ENCODE measurements around the gene CTRB1. TPM values are rescaled to one million over a fixed set of nuclear protein-coding genes. Genes with fewer than 3 reads are reported as not detected.
A peak's percentile ranks its signal among the peaks of the same experiment; 100 is the strongest.
"Not testable (repeated sequence)": the region's sequence is repeated elsewhere in the genome, so short reads cannot be mapped to it uniquely, and the experiment has no call there.

The CTRB1 gene
- total and polyA plus RNA-seq, 10 donors = 0.59 to 25.2 (median 2.5) TPM; not detected in 2

DNA sequence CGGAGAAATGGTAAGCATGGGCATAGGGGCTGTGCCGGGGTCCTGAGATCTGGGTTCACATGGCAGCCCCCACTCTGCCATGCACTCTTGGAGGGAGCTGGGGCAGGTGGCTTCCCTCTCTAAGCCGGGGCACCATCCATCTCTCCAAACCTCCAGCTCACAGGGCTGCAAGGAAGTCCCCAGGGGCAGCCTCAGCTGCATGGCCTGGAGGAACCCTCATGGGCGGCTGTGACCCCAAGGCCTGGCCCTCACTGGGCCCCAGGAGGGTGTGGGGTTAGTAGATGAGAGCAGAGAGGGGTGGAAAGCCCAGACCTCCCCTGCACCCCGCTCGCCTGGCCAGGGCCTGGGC, 14.4 kb upstream of the CTRB1 start:
- no peak for DNase-seq
- no peak overlapping the region for H3K4me3 ChIP-seq
- no peaks in the 10 kb centered on the region for H3K36me3 ChIP-seq
- 91 to 100% (median 93%) methylated on average over 1 to 6 of the region's 6 CpGs for WGBS, 5 donors
- intact Hi-C loops (cut with DNase I; ENCODE audit: low total_unique reads) = no loop called here
- peaks cover under 1 to 28% (median 3%) of the 10 kb centered on the region in 6 donors for H3K4me1 ChIP-seq
- no peak overlapping the region for H3K27ac ChIP-seq
- no peak for TF ChIP-seq POLR2A (IDR thresholded peaks at IDR 0.05)
- TF ChIP-seq, protein P1, sequence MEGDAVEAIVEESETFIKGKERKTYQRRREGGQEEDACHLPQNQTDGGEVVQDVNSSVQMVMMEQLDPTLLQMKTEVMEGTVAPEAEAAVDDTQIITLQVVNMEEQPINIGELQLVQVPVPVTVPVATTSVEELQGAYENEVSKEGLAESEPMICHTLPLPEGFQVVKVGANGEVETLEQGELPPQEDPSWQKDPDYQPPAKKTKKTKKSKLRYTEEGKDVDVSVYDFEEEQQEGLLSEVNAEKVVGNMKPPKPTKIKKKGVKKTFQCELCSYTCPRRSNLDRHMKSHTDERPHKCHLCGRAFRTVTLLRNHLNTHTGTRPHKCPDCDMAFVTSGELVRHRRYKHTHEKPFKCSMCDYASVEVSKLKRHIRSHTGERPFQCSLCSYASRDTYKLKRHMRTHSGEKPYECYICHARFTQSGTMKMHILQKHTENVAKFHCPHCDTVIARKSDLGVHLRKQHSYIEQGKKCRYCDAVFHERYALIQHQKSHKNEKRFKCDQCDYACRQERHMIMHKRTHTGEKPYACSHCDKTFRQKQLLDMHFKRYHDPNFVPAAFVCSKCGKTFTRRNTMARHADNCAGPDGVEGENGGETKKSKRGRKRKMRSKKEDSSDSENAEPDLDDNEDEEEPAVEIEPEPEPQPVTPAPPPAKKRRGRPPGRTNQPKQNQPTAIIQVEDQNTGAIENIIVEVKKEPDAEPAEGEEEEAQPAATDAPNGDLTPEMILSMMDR (IDR thresholded peaks at IDR 0.05 in 8 of 11, conservative IDR thresholded peaks at IDR 0.05 in 3 of 11) = no peak
- no peak for TF ChIP-seq POLR2AphosphoS5 (IDR thresholded peaks at IDR 0.05)
- H3K27me3 ChIP-seq (replicated peaks in 1 of 7) = peaks cover 0 to 32% (median 0%) of the 10 kb centered on the region in 7 donors
- no peaks in the 10 kb centered on the region for H3K9me3 ChIP-seq

DNA sequence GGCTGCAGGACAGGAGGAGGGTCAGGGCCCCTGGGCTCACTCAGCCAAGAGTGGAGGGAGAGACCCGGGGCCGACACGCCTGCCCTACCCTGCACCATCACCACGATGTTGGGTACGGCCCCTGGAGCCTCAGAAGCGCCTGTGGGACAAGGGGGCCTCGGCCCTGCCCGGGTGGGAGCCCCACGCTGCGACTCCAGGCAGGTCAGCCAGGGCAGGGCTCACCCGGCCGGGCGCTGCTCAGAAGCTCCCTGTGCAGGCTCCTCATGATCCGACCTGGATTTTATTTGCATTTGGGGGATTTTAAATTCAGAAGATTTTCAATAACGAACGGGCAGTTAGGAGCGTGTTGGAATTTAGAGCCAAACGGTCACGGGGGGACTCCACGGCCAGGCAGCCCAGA, 13.9 kb upstream of the CTRB1 start:
- H3K9me3 ChIP-seq; intact Hi-C loops (cut with DNase I; ENCODE audit: low total_unique reads); H3K27ac ChIP-seq; H3K36me3 ChIP-seq; DNase-seq; H3K4me3 ChIP-seq: not testable (repeated sequence)
- H3K27me3 ChIP-seq (replicated peaks in 1 of 7) = peaks cover 0 to 33% (median 0%) of the 10 kb centered on the region in 7 donors
- no CpG with 5 or more reads among the region's 20 CpGs for WGBS, 5 donors
- H3K4me1 ChIP-seq = peaks cover 0 to 25% (median 0%) of the 10 kb centered on the region in 6 donors

DNA sequence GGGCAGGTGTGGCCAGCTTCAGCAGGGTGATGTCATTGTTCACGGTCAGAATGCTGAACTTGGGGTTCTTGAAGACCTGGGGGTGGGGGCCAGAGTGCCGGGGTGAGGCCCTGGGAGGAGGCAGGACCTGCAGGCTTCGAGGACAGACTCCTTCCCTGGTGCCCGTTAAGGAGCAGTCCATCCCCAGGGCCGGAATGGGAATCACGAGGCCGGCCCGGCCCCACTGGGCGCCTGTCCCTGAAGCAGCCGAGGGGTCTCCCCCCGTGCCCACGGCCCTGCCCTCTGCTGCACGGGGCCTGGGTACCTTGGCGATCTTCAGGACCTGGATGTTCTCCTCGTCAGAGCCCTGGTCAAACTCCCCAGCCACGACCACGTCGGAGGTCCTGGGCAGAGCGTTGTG, 13.3 kb upstream of the CTRB1 start:
- H3K27me3 ChIP-seq (replicated peaks in 1 of 7) = peaks cover 0 to 28% (median 0%) of the 10 kb centered on the region in 7 donors
- intact Hi-C loops (cut with DNase I; ENCODE audit: low total_unique reads); H3K27ac ChIP-seq; H3K4me3 ChIP-seq; DNase-seq; H3K9me3 ChIP-seq; H3K36me3 ChIP-seq: not testable (repeated sequence)
- 91 to 93% (median 92%) methylated on average over 6 to 10 of the region's 19 CpGs; no CpG with 5 or more reads in 2 of the 5 donors for WGBS, 5 donors
- peaks cover 0 to 25% (median 0%) of the 10 kb centered on the region in 6 donors for H3K4me1 ChIP-seq

DNA sequence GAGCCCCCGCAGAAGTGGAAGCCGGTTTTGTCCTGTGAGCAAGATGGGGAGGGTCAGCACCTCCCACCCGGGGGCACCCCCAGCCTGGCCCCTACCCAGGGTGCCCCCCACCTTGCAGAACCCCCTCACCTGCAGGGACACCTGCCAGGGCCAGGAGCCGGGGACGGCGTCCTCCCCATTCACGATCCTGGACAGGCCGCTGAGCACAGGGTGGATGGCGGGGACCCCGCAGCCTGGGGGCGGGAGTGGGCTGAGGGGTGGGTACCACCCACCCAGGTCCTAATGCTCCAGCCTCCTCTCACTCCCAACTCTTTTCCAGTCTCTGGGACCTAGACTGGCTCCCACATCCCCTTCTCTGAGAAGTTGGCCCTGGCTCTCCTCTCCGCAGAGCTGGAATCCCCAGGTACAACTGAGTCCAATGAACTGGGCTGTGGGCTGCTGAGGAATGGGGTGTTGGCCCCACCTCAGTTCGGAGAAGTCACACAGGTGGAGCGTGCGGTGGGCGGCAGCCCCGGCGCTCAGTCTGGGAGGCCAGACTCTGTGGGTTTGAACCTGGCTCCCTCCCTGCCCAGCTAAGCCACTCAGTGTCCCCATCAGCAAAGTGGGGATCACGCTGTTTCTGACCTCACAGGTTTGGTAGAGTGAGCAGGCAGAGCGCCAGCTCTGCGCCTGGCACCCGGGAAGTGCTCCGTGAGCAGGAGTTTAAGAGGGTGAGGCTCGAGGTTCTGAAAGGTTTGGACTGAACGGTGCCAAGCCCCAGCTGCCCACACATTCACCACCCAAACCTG, 12.6 kb upstream of the CTRB1 start:
- WGBS, 5 donors = 73 to 85% (median 80%) methylated on average over 16 to 19 of the region's 25 CpGs
- peak in 1 of 3 donors; percentile 14 for TF ChIP-seq POLR2AphosphoS5 (IDR thresholded peaks at IDR 0.05)
- not testable (repeated sequence) for H3K4me3 ChIP-seq, H3K36me3 ChIP-seq, H3K9me3 ChIP-seq
- Histone ChIP-seq H3K27ac (peak overlapping the region in 1 of 8 donors; percentile 15), H3K27me3 (replicated peaks in 1 of 7) (peaks cover 0 to 21% (median 0%) of the 10 kb centered on the region in 7 donors), H3K4me1 (peaks cover 0 to 18% (median 0%) of the 10 kb centered on the region in 6 donors)
- peak; percentile 57 for DNase-seq
- intact Hi-C loops (cut with DNase I; ENCODE audit: low total_unique reads) = loop anchor here (2.0 kb wide), 1 partner anchor 19 kb away; no protein-coding TSS in a partner anchor

DNA sequence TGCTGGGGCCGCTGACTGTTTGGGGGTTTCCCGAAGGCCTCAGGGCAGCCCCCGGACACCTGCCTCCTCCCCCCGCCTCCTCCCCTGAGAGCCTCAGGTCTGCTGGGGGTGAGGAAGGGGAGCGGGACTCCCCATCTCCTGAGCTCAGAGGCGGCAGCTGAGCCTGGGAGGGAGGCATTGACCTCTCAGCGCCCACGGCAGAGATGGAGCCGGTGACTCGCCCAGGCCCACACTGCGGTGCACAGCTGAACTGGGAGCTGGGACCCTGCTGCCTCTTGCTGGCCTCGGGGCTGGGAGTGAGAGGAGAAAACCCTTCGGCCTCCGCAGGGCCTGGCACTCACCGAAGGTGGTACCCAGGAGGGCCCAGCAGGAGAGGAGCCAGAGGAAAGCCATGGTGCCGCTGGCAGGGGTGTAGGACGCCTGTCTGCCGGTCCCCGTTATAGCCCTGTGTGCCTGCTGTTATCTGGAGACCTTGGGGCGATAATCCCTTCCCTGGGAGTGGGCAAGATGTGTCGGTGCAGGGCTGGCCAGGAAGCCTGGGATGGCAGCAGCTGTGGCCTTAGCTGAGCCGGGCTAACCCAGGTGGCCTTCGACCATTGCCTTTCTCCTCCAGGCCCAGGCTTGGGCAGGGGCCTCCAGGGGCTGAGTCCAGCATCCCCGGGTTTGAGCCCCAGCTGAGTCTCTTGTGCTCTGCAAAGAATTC, 11.9 kb upstream of the CTRB1 start, which contains the start of gene CTRB2:
Gene CTRB2 (minus strand): TSS at position 413 of the 703 bp plus-strand sequence. CDS start 20 bp downstream, at position 393.
- peak within 1 kb of the TSS in 3 of 8 donors; percentile 15 to 28 (median 26) for H3K27ac ChIP-seq
- no peak for DNase-seq
- no peaks in the 10 kb centered on the region for H3K36me3 ChIP-seq
- intact Hi-C loops (cut with DNase I; ENCODE audit: low total_unique reads) = loop anchor here (2.0 kb wide), 1 partner anchor 18 kb away; no protein-coding TSS in a partner anchor
- WGBS, 5 donors = 62 to 81% (median 72%) methylated on average over 19 to 24 of the region's 24 CpGs
- peaks cover 0 to 10% (median 0%) of the 10 kb centered on the region in 6 donors for H3K4me1 ChIP-seq
- no peaks in the 10 kb centered on the region for H3K9me3 ChIP-seq
- TF ChIP-seq POLR2A (IDR thresholded peaks at IDR 0.05) (no peak), POLR2AphosphoS5 (IDR thresholded peaks at IDR 0.05) (peak; percentile 30 to 69 (median 61))
- TF ChIP-seq, protein P1 (IDR thresholded peaks at IDR 0.05 in 8 of 11, conservative IDR thresholded peaks at IDR 0.05 in 3 of 11) = peak in 3 of 11 experiments; percentile 11 to 39 (median 16)
- peaks cover 0 to 20% (median 0%) of the 10 kb centered on the region in 7 donors for H3K27me3 ChIP-seq (replicated peaks in 1 of 7)
- no peak within 1 kb of the TSS for H3K4me3 ChIP-seq
